NCI-H1694 treated with DMSO at 0.1 percent for 48 hours (cell line): ENCODE results near the gene SCTR.
A peak's percentile ranks its signal among the peaks of the same experiment; 100 is the strongest.
"Not testable (repeated sequence)": the region's sequence is repeated elsewhere in the genome, so short reads cannot be mapped to it uniquely, and the experiment has no call there.

ENCODE experiments used
- DNase-seq: peaks from one replicate; lab custom pipeline; 2025; lab: John Stamatoyannopoulos, UW

Gene SCTR

DNA sequence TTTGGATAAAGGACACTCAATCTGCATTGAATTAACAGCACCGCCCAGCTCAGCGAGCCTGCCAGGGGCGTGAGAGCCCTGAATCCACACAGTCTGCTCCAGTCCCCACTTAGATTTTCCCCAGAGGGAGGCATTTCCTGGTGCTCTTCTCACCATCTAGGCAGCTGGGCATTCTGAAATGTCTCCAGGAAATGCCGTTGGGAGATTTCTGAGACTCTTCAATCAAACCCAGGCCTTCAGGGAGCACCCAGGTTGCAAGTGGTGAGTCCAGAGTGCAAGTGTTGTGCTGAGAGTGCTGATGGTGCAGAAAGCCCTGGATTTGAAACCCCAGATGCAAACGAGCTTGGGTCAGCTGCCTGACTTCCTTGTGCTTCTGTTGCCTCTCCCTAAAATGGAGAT lies 116.1 kb downstream of the SCTR start:
- DNase-seq: no peak

DNA sequence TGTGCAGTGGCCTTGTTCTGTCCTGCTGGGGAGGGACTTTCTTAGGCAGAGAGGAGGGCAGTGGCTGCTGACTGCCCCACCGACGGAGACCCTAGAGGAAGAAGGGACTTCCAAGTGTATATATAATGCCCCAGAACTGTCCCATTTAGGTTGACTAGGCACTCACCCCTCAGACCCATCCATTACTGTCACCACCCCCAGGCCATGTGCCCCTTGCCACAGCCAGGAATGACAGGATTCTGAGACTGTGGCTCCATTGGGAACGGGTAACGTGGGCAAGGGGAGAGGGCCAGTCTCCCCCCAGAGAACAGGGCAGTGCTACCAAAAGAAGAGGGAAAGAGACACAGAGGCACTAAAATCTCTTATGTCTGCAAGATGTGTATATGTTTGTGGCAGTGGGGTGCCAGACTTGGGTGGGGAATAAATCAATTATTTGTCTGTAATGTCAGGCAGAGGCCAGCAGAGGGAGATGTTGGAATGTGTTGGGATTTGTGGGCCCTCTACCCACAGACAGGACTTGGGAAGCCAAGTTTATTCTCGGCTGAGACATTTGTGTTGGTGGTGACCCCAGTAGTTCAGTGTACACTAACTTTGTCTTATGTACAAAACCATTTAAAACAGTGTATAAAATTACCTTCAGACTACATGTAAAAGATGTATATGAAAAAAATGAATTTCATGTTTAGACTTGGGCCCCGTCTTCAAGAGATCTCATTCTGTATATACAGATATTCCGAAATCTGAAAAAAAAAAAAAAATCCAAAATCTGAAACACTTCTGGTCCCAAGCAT lies 116.7 kb downstream of the SCTR start:
- peak; percentile 53 for DNase-seq

DNA sequence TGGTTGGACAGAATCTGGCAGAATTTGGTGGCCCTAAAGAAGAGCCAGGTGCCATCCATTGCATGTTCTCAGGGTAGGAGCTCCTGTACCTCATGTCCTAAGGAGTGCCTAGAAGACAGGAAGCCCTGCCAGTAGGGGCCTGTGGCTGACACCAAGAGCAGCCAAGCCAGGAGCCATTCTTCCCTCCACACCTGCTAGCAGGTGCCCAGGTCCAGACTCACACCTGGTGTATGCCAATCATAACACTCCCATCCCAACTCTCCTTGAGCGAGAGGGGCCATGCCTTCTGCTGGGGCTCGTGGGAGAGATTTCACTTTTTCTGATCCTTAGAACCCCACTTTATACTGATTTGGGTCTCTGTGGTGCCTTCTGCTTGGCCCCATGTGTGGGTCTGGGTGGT lies 119.1 kb downstream of the SCTR start:
- DNase-seq: no peak

DNA sequence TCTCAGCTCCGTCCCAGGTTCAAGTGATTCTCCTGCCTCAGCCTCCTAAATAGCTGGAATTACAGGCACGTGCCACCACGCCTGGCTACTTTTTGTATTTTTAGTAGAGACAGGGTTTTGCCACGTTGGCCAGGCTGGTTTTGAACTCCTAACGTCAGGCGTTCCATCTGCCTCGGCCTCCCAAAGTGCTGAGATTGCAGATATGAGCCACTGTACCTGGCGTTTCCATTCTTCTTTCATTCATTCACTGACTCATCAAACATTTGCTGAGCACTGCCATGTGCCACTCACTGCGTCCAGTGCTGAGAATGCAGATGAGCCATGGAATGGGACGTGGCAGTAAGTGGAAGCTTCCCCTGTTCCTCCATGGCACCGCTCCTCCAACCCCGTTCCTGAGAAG lies 120.7 kb downstream of the SCTR start:
- not testable (repeated sequence) for DNase-seq

DNA sequence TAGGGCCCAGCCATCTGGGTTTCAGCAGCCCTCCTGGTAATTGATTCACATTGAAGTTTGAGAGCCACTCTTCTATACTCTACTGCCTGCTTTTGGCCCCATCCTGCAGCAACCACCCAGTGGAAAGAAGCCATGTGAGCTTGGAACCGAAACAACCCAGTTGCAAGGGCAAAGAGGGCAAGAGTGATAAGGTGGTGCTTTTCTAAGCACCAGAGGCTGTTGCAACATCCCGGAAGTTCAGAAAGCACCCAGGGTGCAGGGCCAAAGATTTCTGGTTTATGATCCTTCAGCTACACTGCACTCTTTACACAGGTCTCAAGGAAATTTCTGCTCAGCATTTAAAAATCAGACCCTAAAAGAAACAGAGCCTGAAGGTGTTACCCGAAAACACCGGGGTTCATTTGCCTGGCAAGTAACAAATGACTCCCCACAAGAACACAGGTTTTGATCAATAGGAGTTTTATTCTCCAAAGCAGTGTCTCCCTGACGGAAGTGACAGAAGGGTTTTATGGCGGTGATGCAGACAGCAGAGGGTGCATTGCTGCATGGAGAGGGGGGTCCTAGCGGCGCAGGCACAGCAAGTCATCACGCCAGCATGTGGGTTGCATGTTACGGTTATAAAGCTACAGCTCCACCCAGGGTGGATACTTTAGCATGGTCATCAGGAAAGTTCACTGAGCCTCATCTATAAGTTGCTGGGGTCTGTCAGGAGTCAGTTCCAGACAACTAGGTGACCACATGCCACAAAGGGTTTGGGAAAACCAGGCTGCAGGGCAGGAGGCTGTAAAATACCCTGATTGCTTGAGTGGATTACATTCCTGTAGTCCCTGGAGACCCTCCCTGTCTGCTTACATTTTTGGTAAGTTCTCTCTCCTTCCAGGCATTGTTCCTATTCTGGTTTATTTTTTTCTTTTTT lies 121.4 kb downstream of the SCTR start:
- no peak for DNase-seq

DNA sequence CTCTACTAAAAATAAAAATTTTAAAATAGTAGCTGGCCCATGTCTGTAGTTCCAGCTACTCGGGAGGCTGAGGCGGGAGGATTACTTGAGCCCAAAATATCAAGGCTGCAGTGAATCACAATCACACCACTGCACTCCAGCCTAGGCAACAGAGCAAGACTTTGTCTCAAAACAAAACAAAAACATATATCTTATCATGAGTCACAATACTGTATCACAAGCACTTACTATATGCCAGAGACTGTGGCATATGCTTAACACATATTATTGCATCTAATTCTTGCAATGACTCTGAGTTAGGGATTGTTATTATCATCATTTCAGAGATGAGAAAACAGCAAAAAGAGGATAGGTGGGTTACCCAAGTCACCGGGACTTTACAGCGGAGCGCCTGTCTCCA lies 122.2 kb downstream of the SCTR start:
- DNase-seq: no peak

DNA sequence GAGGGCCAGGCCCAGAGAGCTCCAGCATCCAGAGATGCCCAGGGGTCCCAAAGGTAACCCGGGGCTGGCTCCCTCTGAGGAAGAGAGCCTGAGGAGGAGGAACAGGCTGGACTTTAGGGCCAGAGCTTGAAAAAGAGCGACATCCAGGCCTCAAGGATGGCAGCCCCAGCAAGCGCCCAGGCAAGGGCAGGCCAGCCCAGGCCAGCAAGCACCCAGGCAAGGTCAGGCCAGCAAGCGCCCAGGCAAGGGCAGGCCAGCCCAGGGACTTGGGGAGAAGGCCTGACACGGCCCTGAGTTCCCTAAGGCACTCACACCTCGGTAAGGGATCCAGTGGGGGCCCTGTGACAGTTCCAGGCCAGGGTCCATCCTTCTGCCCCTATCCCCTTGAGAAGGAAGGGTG lies 127.1 kb downstream of the SCTR start:
- DNase-seq: no peak

DNA sequence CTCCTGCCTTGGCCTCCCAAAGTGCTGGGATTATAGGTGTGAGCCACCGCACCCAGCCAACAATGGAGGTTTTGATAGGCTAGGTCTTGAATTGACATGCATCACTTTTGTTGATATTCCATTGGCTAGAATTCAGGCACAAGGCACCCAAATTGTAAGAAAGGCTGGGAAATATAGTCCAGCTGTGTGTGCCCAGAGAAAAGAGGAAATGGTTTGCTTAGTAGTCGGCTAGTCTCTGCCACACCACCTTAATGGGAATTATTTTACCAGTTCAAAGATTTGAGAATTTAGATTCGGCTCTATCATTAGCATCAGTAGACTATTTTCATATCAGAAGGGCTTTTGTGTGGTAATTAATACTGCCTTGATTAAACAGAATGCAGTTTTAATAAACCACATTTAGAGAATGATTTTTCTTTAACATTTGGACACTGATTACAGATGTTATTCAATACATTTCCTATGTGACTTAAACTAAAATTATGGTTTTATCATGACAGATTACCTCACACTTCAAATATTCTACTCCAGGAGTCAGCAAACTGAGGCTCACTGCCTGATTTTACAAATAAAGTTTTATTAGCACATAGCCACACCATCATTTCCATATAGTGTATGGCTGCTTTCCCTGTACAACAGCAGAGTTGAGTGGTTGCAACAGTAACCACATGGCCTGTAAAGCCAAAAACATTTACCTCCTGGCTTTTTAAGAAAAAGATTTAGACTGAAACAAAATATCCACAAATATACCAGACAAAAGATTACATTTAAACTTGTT lies 130.1 kb downstream of the SCTR start:
- DNase-seq: no peak
